Right ventricle myocardium superior (tissue), 1 donor: Measurements from ENCODE around the gene MLLT10. TPM values are rescaled to one million over a fixed set of nuclear protein-coding genes. Genes with fewer than 3 reads are reported as not detected.

ENCODE experiments used
- ATAC-seq: fragments of 200-7000 bp; cut with Tn5 transposase; one replicate; pipeline ENCODE4 v1.9.1; 2020; ENCODE audit warnings: mild to moderate bottlenecking; ENCODE audit not compliant: poor library complexity
- DNase-seq: peaks from one replicate; pipeline ENCODE4 v3.0.0-alpha.2; 2020
- intact Hi-C: fragments of 100-400 bp; cut with DNase I; formaldehyde crosslinking; loops from one replicate; pipeline ENCODE4 v1.11.2; 2022
- long read RNA-seq: library from polyadenylated mRNA; unstranded; transcript quantifications from one replicate; pipeline ENCODE4 v2.0.0, GENCODE V29; 2021
- total RNA-seq: library from RNA; stranded (reverse); fragmentation: NEBNext Ultra II Directional; extraction: Animal tissue kit (Norgen Biotek cat#: 25700); gene quantifications from one replicate; pipeline ENCODE4 v1.2.1, GENCODE V29; 2021
- donor health status: DM: no; HTN: yes; CAD: no; lungs with severe emphysema.

MLLT10 gene
- total RNA-seq, result 22.9 TPM
- long read RNA-seq, partial matches to known transcripts, result 3 of 9 reads
- long read RNA-seq, other reads (novel, unspliced or antisense), result 5 of 9 reads

GRCh38 chr10:21533467-21534279 is at the start of gene MLLT10:
Gene MLLT10, plus strand, starts transcription at chr10:21534232. Its CDS starts 413 bp downstream, at chr10:21534645.
- intact Hi-C loops, result no loop called here
- DNase-seq (peak; percentile 97), ATAC-seq (peak; percentile 96)

GRCh38 chr10:21487416-21488180 is 46.4 kb upstream of the MLLT10 start:
- intact Hi-C loops, result no loop called here
- no peak for ATAC-seq
- no peak for DNase-seq

GRCh38 chr10:21488246-21488956 is 45.6 kb upstream of the MLLT10 start:
- intact Hi-C loops, result no loop called here
- no peak for ATAC-seq

GRCh38 chr10:21488957-21489446 is 45.0 kb upstream of the MLLT10 start:
- DNase-seq (no peak), ATAC-seq (no peak)
- intact Hi-C loops, result no loop called here

More at GRCh38 chr10:21488246-21488956, 45.6 kb upstream of the MLLT10 start:
- no peak for DNase-seq

GRCh38 chr10:21490028-21490710 is 43.9 kb upstream of the MLLT10 start:
- no peak for ATAC-seq
- intact Hi-C loops, result no loop called here

GRCh38 chr10:21490711-21491105 is 43.3 kb upstream of the MLLT10 start:
- DNase-seq, result no peak
- no peak for ATAC-seq
- intact Hi-C loops, result no loop called here

More at GRCh38 chr10:21490028-21490710, 43.9 kb upstream of the MLLT10 start:
- DNase-seq, result no peak

GRCh38 chr10:21492421-21492820 is 41.6 kb upstream of the MLLT10 start:
- intact Hi-C loops, result no loop called here
- no peak for DNase-seq
- no peak for ATAC-seq

- ATAC-seq (no peak), DNase-seq (no peak)
- intact Hi-C loops, result loop anchor here (2.0 kb wide), 1 partner anchor 215 kb away; no protein-coding TSS in a partner anchor
These were observed 40.2 kb upstream of the MLLT10 start for GRCh38 chr10:21493784-21494183.

GRCh38 chr10:21494191-21495001 is 39.6 kb upstream of the MLLT10 start:
- peak; percentile 57 for DNase-seq
- peak; percentile 47 for ATAC-seq
- intact Hi-C loops, result loop anchor here (2.0 to 5.0 kb wide), 2 partner anchors 216 to 238 kb away; no protein-coding TSS in a partner anchor

GRCh38 chr10:21495002-21495751 is 38.9 kb upstream of the MLLT10 start:
- ATAC-seq (peak; percentile 3), DNase-seq (no peak)
- intact Hi-C loops, result loop anchor here (2.0 to 5.0 kb wide), 2 partner anchors 216 to 237 kb away; no protein-coding TSS in a partner anchor

- peak; percentile 92 for DNase-seq
- peak; percentile 92 for ATAC-seq
- intact Hi-C loops, result loop anchor here (2.0 to 5.0 kb wide), 2 partner anchors 217 to 236 kb away; no protein-coding TSS in a partner anchor
These were observed 38.2 kb upstream of the MLLT10 start for GRCh38 chr10:21495752-21496342.

GRCh38 chr10:21496343-21497176 is 37.5 kb upstream of the MLLT10 start:
- intact Hi-C loops, result loop anchor here (5.0 kb wide), 1 partner anchor 236 kb away; no protein-coding TSS in a partner anchor

GRCh38 chr10:21497177-21497807 is 36.7 kb upstream of the MLLT10 start:
- intact Hi-C loops, result loop anchor here (5.0 kb wide), 1 partner anchor 235 kb away; no protein-coding TSS in a partner anchor
- peak; percentile 71 for ATAC-seq
- peak; percentile 96 for DNase-seq

More at GRCh38 chr10:21496343-21497176, 37.5 kb upstream of the MLLT10 start:
- ATAC-seq, result peak; percentile 76
- peak; percentile 69 for DNase-seq

GRCh38 chr10:21498377-21498776 is 35.7 kb upstream of the MLLT10 start:
- no peak for ATAC-seq
- DNase-seq, result no peak
- intact Hi-C loops, result loop anchor here (5.0 kb wide), 1 partner anchor 234 kb away; no protein-coding TSS in a partner anchor
